Right renal cortex interstitium (tissue), 3 donors: ENCODE results near the gene ZFX. TPM values are rescaled to one million over a fixed set of nuclear protein-coding genes. Genes with fewer than 3 reads are reported as not detected.
"Not testable (repeated sequence)": the region's sequence is repeated elsewhere in the genome, so short reads cannot be mapped to it uniquely, and the experiment has no call there.

Experiments used
- DNase-seq, 3 donors: peaks; one replicate each; pipeline ENCODE4 v3.0.0-alpha.2; 2013; ENCODE audit warnings: low read depth in 3 of 3, low spot score in 2 of 3
- polyA plus RNA-seq, 3 donors: library from polyadenylated mRNA; unstranded; fragments of 120-200 nt; gene quantifications; one replicate each; pipeline ENCODE4 v1.2.1, GENCODE V29; 2013; ENCODE audit not compliant: insufficient read length in 3 of 3

The ZFX gene
- polyA plus RNA-seq: 10 to 100 TPM; 29.2 to 32.6 (median 29.2) TPM

DNA sequence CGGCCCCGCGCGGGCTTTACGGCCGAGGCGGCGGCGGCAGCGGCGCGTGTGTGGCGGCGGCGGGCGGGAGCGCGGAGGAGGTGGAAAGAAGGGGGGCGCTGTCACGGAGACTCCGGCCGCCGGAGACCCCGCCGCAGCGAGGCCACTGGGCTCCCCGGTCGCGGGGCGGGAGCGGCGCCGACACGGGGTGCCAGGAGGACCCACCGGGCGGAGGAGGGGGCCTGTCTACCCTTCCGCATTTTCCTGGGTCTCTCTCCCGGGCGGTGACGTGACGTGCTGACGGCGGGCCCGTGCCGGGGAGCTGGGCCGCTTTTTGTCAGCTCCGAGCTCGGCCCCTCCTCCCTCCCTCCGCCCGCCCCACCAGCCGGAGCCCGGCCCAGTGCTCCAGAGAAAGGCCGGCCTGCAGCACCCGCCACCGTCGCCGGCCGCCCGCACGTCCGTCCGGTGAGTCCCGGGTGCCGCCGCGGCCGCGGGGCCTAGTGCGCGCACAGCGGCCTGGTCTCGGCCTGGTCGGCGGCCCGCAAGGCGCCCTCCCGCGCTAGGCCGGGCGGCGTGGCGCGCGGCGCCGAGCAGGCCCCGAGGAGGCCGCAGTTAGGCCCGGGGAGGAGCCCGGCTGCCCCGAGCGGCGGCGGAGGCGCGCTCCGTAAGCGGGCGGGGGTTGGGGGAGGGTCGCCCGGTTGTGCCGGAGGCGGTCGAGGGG, at the start of gene ZFX:
ZFX (plus strand) TSS at position 379 of the 700 bp plus-strand sequence. CDS start 23,014 bp downstream, outside the sequence.
- peak in 1 of 3 donors; percentile 7 for DNase-seq

DNA sequence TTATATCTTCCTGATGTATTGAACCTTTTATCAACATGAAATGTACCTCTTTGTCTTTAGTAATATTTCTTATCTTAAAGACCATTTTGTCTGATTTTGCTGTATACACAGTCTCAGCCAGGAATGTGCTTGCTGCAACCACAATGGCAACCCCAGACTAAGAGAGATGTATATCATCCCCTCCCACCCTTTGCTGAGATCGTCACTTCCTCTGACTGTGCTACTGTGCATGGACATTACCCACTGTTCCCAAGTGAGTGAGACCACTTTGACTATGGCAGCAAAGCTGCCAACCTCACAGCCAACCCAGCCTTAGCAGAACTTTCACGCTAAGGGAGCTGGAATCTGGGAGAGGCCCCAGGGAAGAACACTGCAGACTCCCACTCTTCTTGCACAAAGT, 48.8 kb upstream of the ZFX start:
- no peak for DNase-seq

DNA sequence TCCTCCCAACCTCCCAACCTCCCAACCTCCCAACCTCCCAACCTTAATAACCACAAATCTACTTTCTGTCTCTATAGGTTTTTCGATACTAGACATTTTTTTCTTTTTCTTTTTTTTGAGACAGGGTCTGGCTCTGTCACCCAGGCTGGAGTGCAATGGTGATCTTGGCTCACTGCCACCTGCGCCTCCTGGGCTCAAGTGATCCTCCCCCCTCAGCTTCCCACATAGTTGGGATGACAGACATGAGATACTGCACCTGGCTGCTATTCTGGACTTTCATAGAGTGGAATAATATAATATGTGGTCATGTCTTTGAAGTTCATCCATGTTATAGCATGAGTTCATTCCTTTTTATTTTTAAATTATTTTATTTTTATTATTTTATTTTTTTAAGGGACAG, 39.5 kb upstream of the ZFX start:
- DNase-seq: peak in 2 of 3 donors; percentile 19 to 21

- no peak for DNase-seq
Observed at GRCh38 chrX:24113181-24113580, 36.3 kb upstream of the ZFX start.

GRCh38 chrX:24117258-24117657, 32.3 kb upstream of the ZFX start:
- no peak for DNase-seq

- no peak for DNase-seq
Observed at GRCh38 chrX:24124244-24124799, 25.2 kb upstream of the ZFX start.

- DNase-seq: no peak
Observed at GRCh38 chrX:24125028-24125612, 24.4 kb upstream of the ZFX start.

DNA sequence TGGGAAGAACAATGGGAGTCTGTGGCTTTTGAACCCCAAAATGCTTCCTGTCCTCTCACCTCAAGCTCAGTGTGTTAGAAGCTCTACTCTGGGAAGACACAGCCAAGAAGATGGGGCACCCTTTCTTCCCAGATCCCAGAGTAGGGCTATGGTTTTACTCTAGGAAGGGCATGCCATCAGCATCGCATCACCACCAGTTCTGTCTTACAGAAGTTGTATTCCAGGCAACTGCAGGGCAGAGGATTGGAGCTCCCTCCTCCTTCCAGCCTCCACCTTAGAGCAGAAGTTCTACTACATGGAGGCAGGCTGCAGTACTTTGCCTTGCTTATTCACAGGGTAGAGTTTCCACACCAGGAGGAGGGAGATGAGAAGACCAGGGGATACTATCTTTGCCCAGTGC, 18.1 kb upstream of the ZFX start:
- DNase-seq: no peak

GRCh38 chrX:24133312-24133711, 16.2 kb upstream of the ZFX start:
- no peak for DNase-seq

DNA sequence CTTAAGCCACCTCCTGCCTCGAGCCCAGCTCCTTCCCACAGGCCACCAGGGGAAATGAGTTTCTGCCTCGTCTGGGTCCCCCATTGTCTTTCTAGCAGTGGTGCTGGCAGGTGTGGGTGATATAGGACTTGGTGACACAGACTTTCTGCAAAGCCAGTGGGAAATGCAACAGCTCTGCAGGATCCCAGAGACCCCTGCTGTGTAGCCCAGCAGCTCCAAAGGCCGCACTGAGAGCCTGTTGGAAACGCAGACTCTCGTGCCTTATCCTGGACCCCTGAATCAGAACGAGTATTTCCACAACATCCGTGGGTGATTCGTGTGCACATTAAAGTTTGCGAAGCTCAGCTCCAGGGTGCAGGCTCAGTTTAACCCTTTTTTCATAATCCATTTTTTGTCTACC, 13.8 kb upstream of the ZFX start:
- DNase-seq: not testable (repeated sequence)

DNA sequence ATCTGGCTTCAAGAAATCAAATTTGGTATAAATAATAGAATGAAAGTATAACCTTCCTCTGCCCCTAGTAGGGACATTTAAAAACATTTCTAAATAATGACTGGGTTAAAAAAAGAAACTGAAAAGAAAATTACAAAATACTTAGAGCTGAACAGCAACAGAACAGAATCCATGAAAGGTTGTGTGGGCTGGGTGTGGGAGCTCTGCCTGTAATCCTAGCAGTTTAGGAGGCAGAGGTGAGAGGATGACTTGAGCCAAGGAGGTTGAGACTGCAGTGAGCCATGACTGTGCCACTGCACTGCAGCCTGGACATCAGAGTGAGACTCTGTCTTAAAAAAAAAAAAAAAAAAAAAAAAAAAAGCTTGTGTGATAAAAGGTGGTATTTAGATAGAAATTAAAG, 12.3 kb upstream of the ZFX start:
- DNase-seq: no peak

DNA sequence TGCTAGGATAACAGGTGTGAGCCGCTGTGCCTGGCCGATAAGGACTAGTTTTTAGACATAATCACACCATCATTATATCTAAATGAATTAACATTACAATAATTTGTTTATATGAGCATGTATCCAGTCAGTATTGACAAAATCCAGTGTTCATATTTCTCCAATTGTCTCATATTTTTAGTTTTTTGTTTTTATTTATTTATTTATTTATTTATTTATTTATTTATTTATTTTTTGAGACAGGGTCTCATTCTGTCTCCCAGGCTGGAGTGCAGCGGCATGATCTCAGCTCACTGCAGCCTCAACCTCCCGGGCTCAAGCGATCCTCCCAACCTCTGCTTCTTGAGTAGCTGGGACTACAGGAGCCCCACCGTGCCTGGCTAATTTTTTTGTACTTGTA, 5.5 kb upstream of the ZFX start:
- DNase-seq: not testable (repeated sequence)

- no peak for DNase-seq
Observed at GRCh38 chrX:24144528-24144927, 5.0 kb upstream of the ZFX start.

- no peak for DNase-seq
Observed at GRCh38 chrX:24145303-24146186, 4.0 kb upstream of the ZFX start.

DNA sequence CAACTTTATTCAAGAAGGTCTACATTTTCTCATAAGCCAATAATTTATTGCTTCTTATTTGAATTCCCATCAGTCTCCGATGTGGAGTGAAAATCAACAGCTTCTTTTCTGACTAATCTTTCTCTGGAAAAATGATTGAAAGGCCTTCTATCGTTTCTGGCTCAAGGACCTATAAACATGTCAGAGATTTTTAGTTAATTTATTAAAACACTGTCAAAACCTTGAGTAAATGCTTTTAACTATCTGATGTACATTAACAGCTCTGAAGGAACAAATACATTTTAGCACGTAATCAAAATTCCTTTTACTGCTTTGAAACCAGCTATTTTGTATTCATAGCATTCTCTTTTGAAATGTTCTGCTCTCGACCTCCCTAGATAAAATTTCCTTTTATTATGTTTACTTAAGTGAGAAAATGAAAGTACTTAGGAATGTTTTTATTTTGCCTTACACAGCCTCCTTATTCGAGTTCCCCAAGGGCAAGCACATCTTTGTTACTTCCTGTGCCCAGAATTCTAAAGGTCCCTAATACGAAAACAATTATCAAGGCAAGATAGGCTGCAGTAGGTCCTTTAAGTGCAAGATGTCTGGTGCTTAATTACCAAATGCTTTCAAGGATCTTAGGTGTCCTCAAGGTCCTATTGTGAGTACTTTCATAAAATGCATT, 3.1 kb upstream of the ZFX start:
- peak in 1 of 3 donors; percentile 1 for DNase-seq

- no peak for DNase-seq
Observed at GRCh38 chrX:24147165-24147564, 2.4 kb upstream of the ZFX start.

GRCh38 chrX:24148121-24148520, 1.4 kb upstream of the ZFX start:
- DNase-seq: no peak

DNA sequence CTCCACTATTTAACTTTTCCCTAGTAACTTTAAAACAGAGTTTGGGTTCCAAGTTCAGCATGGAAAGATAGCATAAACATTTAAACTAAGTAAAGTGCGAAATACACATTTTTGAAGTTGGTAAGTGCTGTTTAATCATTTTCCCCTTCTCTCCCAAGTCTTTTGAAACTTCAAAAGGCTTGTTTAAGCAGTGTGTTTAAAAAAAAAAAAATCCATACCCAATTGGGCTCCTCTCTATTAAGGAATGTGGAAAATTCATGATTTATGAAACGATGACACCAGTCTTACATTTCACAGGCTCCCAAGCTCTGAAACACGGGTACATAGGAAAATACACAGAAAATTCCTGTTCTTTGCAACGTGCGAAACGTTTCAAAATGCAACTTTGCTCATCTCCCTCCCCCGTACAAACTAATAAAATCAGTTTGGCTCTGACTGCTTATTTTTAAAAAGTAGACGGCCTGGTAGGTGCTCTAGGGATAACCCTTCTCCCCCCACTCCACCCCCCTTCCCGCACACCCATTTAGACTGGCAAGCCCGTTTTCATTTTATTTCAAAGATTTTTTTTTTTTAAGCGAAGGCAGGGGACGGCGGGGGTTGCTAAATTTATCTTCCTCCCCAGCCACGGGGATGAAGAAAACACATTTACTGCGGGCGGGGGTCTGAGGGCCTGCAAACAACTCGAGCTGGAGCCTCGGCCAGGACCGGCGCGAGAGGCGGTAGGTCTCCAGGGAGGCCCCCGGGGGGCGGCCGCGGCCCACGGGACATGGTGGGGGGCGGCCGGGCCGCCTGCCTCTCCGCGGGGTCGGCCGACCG, 786 bp upstream of the ZFX start:
- peak in 1 of 3 donors; percentile 9 for DNase-seq

- DNase-seq: peak in 2 of 3 donors; percentile 59
Observed at GRCh38 chrX:24150051-24150790, 692 bp downstream of the ZFX start.
